ENCODE measurements around the gene MAGEF1. TPM values are rescaled to one million over a fixed set of nuclear protein-coding genes. Genes with fewer than 3 reads are reported as not detected.

The MAGEF1 gene, protein sequence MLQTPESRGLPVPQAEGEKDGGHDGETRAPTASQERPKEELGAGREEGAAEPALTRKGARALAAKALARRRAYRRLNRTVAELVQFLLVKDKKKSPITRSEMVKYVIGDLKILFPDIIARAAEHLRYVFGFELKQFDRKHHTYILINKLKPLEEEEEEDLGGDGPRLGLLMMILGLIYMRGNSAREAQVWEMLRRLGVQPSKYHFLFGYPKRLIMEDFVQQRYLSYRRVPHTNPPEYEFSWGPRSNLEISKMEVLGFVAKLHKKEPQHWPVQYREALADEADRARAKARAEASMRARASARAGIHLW
- 27.7 to 32.0 TPM (median 30.0 TPM) in 5 replicates for total RNA-seq (2022; extraction: Qiagen RNA extraction)

DNA sequence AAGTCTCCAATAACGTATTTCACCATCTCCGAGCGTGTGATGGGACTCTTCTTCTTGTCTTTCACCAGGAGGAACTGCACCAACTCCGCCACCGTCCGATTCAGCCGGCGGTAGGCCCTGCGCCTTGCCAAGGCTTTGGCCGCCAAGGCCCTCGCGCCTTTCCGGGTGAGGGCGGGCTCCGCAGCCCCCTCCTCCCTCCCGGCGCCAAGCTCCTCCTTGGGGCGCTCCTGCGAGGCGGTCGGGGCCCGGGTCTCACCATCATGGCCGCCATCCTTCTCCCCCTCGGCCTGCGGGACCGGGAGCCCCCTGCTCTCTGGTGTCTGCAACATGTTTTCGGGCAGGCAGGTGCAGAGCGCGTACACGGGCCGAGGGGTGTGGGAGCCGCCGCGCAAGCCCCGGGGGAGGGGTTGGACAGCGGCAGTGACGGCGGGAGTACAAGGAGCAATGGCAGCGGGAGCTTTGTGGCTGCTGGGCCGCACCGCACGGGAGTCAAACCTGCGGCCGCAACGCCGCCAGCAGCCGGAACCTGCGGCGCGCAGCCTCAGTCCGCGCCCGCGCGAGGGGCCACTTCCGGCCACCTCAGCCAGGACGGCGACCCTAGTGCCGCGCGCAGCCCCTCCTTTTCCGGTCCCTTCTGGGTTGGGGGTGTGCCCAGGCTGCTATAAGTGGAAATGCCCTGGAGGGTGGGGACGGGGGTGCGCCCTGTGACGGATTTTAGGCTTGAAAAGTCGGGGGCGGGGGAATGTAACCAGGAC lies at the start of gene MAGEF1:
TSS of gene MAGEF1 (minus strand) at position 572 of the 755 bp plus-strand sequence. CDS start at position 329, 243 bp downstream.

Other genes starting within 250 kb of the MAGEF1 start
- 0.29 to 0.50 TPM (median 0.30 TPM) in 5 replicates for gene EPHB3, start 150.3 kb downstream of the MAGEF1 start, total RNA-seq (2022; extraction: Qiagen RNA extraction)
- gene VPS8, start 100.1 kb upstream of the MAGEF1 start, total RNA-seq (2022; extraction: Qiagen RNA extraction), result 9.0 to 11.0 TPM (median 9.7 TPM) in 5 replicates